ENCODE results near the gene NDST1.
"Not testable (repeated sequence)": the region's sequence is repeated elsewhere in the genome, so short reads cannot be mapped to it uniquely, and the experiment has no call there.

NDST1 gene

DNA sequence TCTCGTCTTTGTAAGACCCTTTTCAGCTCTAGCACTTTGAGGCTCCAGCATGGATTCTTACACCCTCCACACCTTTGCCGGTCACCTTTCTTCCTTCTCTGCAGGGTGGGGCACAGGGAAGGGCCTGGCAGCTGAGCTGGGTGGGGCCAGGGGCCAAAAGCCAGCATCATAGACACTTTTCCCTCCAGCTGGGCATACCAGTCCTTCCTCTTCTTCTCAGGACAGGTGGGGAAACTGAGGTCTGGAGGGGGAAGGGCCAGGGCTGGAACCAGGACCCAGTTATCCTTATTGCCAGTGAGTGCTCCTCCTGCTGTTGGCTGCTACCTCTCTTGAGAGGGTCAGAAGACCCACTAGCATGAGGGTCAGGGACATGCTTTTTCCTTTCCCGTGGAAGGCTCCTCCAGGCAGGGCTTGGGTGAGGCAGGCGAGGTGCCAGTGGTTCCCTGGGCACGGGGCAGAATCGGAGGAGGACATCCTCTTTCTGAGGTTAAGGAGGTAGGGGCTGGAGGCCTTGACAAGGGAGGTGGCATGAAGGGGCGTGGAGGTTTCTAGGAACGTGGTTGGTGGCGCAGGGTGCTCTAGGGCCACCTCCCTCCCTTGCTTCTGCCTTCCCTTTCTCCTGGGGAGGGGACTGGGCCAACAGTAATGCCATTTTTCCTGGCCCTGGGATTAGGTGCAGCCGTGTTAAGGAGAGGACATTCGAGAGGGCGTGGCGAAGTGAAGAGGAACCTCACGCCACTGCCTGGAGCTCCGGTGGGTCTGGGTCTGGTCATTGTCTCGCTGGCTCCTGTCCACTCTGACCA is at the start of gene NDST1:
Gene NDST1 (plus strand): TSS at position 658 of the 803 bp plus-strand sequence. CDS start 13,124 bp downstream, outside the sequence.
- no peak for DNase-seq

DNA sequence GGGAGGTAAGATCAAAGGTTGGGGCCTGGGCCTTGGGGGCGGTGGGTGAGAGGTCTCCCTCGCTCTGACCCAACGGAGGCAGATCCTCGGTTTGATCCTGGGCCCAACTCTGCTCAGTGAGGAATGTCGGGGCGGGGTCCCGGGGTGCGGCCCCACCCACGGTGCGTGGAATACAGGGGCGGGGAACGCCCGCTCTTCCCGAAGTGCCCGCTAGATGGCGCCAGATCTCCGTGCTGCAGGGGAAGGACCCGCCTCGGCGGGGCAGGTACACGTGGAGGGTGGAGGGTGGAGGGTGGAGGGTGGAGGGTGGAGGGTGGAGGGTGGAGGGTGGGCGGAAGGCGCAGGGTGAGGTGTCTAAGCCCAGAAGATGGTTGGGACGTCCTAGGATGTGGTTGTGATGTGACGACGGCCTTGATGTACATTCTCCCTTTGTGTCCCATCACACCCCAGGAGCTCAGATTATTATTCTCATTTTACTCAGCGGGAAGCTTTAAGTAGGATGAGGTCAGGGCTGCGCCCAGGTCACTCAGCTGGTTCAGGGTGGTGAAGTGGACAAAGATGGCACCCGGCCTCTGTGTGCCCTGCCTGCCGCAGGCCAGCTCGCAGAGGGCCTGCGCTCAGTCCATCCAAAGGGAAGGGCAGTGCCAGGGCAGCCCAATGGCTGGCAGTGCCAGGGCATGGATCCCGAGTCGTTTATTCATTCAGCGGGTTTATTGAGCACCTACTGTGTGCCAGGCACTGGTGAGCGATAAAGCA is 49.0 kb upstream of the NDST1 start:
- peak; percentile 6 for DNase-seq

DNA sequence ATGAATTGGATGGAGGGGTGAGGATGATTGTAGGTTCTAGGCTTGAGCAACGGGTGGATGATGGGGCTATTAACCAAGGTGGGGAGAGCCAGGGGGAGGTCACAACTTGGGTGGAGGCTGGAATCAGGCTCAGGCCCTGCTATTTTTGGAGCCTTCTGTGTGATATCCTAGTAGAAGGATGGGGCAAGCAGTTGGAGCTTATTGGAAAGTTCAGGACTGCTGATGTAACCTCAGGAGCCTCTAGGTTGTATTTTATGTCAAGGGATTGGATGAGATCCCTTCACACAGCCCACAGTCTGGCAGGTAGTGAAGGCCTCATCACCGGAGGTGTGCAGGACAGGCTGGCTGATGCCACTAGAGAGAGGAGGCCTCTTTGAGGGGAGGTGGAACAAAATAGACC is 47.1 kb upstream of the NDST1 start:
- no peak for DNase-seq

GRCh38 chr5:150461231-150461630 is 46.7 kb upstream of the NDST1 start:
- no peak for DNase-seq

DNA sequence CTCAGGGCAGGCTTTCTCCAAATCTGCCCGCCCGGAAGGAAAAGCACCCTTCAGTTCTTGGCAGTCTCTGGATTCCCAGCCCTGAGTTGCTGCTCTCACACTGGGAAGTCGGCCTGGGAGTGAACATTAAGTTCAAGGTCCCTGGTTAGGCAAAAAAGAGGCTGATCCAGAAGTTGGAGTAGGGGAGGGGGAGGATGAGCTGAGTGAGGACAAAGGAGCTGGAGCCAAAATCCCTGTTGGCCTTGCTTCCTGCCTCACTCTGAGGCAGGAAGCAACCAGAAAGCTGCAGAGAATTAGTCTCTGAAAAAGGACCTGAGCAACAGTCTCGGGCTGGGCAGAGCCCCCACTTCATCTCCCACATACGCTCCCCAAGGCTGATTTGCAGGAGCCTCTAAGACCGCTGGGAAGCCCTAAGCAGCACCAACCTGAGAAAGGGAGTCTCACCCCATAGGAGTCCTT is 43.3 kb upstream of the NDST1 start:
- DNase-seq: no peak

DNA sequence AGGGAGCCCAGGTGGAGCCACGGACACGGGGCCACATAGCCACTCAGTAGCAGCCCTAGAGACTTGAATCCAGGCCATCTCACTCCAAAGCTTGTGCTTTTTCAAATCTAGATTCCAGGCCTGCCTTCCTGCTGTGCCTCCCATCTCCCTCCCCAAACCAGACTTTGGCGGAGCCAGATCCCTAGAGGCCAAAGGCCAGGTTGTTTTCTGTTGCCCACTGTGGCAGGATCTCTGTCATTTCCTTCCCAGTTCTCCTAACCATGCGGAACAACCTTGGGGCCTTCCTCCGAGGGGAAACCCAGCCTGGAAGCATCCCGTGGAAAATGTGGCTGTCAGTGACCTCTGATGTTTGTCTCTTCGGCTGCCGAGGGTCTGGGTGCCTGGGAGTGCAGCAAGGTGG is 42.0 kb upstream of the NDST1 start:
- no peak for DNase-seq

GRCh38 chr5:150468206-150468605 is 39.7 kb upstream of the NDST1 start:
- DNase-seq: no peak

DNA sequence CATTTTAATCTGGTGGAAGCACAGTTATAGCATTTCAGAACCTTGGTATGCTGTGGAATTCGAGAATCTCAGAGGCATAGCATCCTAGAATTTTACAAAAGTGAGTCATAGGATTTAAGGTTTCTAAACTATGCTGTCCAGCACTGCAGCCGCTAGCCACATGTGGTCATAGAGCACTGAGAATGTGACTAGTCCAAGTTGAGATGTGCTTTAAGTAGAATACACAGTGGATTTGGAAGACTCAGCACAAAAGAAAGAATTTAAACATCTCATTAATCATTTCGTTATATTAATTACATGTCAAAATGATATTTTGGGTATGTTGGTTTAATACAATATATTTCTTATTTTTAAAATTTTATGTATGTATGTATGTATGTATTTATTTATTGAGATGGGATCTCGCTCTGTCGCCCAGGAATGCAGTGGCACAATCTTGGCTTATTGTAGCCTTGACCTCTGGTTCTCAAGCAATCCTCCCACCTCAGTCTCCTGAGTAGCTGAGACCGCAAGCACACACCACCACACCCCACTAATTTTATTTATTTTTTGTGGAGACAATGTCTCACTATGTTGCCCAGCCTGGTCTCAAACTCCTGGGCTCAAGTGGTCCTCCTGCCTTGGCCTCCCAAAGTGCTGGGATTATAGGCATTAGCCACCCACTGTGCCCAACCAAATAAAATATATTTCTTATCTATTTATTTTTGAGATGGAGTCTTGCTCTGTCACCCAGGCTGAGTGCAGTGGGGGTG is 38.0 kb upstream of the NDST1 start:
- no peak for DNase-seq

GRCh38 chr5:150473673-150474358 is 34.1 kb upstream of the NDST1 start:
- no peak for DNase-seq

DNA sequence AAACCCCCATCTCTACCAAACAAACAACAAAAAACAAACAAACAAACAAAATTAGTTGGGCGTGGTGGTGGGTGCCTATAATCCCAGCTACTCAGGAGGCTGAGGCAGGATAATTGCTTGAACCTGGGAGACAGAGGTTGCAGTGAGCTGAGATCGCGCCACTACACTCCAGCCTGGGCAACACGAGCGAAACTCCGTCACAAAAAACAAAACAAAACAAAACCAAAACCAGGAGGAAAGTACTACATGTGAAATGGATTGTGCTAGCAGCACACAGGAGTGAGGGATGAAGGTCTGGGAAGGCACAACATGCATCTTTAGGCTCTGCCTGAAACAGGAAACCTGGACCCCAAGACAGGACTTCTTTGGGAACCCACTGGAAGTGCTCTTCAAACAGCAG is 31.4 kb upstream of the NDST1 start:
- DNase-seq: not testable (repeated sequence)

DNA sequence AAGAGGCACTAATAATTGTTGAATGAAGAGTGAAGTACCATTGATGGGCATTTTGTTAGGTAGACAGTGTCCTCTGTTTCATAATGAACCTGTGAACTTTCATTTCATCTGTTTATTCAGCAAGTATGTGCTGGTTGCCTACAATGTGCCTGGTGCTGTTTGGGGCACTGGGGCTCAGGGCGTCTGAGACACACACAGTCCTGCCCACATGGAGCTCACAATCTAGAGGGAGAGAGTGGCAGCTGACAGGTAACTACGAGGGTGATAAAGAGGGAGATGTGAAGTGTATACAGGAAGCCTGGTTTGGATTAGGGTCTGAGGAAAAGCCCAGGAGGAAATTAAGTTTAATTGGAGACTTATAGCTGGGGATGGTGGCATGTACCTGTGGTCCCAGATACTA is 28.5 kb upstream of the NDST1 start:
- no peak for DNase-seq

DNA sequence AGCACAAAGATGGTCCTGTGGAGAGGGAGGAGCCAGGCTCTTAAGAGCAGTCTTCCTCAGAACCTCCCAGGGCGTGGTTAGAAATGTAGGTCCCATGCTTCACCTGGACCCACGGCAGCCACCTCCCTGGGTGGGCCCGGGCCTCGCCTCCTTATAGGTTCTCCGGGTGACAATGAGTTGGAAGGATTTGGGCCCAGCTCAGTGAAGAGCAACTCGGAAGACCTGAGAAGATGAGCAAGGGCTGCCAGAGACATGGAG is 26.3 kb upstream of the NDST1 start:
- no peak for DNase-seq

GRCh38 chr5:150481972-150482406 is 25.9 kb upstream of the NDST1 start:
- no peak for DNase-seq

- DNase-seq: no peak
Measured at GRCh38 chr5:150484964-150485692, 22.8 kb upstream of the NDST1 start.

- DNase-seq: no peak
Measured at GRCh38 chr5:150485693-150486401, 22.1 kb upstream of the NDST1 start.

DNA sequence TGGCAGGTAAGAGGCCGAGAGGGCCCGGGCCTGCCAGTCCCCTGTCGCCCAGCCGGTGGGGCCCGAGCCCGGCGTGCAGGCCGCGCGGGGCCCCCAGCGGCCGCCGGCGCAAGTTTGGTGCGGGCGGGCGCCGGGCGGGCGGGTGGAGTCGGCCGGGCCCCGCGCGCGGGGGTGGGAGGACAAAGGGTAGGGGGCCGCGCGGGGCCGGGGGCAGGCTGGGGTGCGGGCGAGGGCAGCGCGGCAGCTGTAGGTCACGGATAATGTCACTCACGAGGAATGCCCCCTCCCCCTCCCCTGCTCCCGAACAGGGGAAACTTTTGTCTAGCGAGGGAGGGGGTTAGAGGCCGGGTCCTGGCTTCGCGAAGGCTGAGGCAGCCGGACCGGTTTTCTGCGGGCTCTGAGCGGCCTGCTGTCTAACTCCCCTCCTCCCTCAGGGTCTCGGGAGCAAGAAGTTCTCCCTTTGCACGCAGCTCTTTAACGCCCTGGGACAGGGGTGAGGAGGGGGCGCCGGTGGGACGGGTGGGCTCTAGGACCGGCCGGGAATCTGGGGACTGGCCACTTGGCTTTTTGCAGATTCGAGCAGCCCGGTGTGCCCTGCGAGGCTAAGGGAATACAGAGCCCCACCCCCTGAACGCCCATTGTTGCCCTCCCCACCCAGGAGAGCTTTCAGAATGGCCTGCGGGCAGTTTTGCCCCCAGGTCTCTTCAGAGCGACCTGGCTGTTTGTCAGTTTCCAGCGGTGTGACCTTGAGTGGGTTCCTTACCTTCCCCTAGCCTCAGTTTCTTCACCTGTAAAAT is 21.3 kb upstream of the NDST1 start:
- no peak for DNase-seq

DNA sequence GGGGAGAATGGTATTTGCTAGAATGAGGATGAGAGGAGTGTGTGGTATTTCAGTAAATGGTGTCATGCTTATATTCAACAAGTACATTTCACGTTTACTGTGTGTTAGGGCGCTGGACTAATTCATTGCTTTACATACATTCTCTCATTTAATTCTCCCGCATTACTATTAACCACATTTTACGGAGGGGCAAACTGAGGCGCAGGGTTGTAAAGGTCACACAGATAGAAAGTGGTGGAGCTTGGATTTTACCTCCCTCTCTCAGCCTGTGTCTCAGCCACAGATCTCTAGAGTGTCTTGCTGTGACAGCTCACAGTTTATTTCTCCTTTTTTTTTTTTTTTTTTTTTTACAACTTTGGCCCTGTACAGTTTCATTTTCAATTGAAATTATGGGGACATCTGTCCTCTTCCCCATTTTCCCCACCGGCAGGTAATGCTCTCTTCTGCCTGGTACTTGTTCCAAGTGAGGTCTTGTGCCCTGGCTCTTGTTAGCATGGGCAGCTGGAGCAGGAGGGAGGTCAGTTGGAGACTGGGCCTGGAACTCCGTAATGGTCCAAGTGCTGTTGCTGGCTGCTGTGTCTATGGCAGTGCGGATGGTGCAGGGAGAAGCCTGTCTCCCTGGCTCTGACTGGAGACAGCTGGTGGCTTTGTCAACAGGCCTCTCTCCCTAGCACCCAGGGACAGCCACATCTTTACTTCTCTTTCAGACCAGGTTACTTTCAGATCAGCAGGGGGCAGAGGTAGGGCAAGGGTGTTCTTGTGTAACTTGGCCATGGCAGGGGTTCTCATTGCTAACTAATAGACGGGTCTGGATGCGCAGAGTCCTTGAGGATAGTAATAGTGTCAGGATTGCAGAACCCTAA is 20.5 kb upstream of the NDST1 start:
- DNase-seq: no peak

GRCh38 chr5:150488519-150489359 is 19.2 kb upstream of the NDST1 start:
- no peak for DNase-seq

Measured in KG1 (cell line).